ENCODE data around the gene PEX5.

PEX5 gene

DNA sequence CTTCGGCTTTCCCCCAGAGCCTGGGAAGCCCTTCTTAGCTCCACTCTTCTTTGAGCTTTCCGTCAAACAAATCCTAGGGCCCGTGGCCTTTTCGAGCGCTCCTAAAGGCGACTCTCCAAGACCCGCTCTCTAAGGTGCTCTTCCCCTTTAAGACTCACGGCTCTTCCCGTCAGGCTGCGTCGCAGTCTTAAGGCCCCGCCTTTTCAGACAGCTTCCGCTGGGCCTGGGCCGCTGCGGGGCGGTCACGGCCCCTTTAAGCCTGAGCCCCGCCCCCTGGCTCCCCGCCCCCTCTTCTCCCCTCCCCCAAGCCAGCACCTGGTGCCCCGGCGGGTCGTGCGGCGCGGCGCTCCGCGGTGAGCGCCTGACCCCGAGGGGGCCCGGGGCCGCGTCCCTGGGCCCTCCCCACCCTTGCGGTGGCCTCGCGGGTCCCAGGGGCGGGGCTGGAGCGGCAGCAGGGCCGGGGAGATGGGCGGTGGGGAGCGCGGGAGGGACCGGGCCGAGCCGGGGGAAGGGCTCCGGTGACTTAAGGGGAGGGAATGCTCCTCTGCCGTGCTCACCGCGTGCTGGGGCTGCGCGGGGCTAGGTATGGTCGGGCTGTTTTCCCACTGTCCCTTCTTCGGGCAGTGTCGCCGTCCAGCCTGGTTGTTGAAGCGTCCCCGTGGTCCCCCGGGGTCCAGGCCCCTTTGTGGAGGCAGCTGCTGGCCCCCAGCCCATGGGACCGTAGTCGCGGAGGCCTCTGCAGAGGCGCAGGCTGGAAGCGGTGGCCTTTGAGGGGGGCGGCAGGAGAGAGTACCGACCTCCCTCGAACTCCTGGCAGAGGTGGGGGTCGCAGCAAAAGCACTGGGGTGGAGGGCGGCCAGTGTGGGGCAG, at the start of gene PEX5:
Gene PEX5 (plus strand): TSS at position 289 of the 870 bp plus-strand sequence. CDS start 692 bp downstream, outside the sequence.
- no peak for FAIRE-seq

GRCh38 chr12:7141351-7142005, 48.0 kb upstream of the PEX5 start:
- FAIRE-seq: no peak

DNA sequence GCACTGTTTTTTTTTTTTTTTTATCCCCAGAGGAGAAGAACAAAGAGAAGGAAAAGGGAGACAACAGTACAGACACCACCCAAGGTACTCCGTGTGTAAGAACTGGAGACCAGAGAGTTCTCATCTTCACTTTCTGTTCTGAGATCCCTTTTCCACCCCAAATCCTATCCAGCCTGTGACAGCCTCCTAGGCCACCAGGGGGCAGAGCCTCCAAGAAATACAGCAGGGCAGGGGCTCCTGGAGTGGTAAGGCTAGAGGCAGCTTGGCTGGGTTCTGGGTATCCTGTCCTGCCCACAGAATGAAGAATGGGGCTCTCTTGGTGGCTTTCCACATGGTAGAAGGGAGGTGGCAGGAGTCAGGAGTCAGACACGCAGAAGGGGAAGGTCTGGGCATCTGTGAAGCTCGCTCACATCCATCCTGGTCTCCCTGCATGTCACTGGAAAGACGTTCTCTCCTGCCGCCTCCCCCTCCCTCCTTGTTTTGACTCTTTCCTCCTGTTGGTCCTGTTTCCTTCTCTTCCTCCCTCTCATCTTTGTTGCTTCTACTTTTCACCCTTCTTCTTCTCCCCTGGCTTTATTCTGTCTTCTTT, 47.3 kb upstream of the PEX5 start:
- no peak for FAIRE-seq

DNA sequence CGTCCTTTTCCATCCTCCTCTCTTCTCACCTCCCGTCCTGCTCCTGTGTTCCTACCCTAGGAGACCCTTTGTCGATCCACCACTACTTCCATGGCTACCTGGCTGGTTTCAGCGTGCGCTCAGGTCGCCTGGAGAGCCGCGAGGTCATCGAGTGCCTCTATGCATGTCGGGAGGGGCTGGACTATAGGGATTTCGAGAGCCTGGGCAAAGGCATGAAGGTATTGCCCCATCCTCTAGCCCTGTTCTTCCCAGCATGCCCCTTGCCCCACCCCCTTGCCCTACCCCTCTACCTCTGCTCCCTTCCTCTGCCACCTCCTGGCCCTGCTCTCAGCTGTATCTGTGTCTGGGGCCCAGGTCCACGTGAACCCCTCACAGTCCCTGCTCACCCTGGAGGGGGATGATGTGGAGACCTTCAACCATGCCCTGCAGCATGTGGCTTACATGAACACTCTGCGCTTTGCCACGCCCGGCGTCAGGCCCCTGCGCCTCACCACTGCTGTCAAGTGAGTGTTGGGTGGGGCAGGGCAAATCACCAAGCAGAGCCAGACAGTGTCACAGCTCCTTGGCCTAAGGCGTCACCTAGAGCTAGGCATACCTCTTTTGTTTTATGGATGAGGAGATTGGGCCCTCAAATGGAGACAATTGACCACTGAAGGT, 46.5 kb upstream of the PEX5 start:
- FAIRE-seq: no peak

DNA sequence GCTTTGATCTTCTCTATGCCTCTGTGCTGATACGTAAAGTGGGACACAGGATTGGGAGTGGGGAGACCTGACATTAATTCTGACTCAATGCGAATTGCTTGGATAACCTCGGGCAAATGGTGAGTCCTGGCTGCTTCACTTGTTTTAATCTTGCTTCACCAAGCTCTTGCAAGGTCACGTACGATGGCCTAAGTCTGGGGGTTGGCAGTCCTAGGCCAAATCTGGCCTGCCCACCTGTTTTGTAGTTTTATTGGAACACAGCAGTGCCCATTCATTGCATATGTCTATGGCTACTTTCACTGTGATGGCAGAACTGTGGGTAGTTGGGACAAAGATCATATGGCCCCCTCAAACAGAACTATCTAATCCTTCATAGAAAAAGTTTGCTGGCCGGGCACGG, 45.9 kb upstream of the PEX5 start:
- no peak for FAIRE-seq

GRCh38 chr12:7144414-7145120, 44.9 kb upstream of the PEX5 start:
- FAIRE-seq: peak; percentile 76

DNA sequence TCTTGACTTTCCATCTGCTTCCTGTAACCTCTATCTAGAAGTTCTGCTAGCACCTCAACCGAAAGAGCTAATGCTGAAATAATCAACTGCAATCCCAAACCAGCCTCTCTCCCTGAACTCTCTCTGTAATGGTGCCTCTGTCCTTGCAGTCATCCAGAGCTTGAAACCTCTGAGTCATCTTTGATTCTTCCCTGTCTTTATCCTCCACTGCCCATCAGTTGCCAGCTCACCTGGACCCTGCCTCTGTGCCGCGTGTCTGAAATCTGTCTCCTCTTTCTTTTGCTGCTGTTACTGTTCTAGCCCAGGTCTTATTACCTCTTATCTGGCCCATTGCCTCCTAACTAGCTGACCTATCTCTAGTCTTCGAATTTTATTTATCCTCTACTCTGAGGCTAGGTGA, 43.8 kb upstream of the PEX5 start:
- FAIRE-seq: no peak

- no peak for FAIRE-seq
Observed at GRCh38 chr12:7146228-7146627, 43.3 kb upstream of the PEX5 start.

DNA sequence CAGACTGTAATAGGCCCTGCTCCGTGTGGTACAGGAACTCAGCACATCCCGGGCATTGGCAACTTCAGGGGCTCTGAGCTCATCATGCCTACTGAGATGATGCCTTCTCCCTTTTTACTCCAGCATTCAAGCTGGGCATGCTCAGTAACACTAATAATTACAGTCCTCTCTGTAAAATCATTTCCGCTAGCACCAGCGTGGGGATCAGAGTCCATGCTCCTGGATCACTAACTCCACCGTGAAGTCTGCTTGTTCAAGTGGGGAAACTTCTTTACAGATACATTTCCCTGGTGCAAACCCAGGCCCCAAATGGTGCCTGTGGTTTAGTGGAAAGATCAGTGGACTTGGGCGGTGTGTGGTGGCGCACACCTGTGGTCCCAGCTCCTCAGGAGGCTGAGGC, 42.6 kb upstream of the PEX5 start:
- no peak for FAIRE-seq

DNA sequence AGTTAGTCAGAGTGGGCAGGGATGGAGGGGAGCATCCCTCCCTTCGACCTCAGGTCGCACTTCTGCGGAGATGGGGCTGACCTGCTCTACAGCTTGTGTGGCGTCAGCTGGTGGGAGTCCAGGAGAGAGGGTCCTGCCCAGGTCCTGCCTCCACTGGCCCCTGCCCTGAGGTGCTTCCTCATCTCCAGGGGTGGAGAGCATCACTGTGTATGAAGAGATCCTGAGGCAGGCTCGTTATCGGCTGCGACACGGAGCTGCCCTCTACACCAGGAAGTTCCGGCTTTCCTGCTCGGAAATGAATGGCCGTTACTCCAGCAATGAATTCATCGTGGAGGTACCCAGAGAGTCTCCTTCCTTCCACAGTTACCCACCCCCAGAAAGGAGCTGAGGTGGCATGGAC, 39.1 kb upstream of the PEX5 start:
- no peak for FAIRE-seq

DNA sequence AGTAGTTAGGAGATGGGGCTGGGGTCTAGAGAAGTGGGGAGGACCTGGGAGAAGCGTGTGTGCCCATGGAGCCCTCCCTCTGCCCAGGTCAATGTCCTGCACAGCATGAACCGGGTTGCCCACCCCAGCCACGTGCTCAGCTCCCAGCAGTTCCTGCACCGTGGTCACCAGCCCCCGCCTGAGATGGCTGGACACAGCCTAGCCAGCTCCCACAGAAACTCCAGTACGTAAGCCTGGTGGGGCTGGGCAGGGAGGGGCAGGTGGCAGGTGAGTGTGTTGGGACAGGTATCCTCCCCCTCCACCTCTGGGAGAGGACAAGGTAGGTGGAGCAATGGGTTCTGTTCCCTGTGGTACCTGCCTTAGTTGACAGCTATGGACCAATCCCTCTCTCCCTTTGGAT, 38.6 kb upstream of the PEX5 start:
- FAIRE-seq: no peak

GRCh38 chr12:7151532-7151931, 38.0 kb upstream of the PEX5 start:
- no peak for FAIRE-seq

DNA sequence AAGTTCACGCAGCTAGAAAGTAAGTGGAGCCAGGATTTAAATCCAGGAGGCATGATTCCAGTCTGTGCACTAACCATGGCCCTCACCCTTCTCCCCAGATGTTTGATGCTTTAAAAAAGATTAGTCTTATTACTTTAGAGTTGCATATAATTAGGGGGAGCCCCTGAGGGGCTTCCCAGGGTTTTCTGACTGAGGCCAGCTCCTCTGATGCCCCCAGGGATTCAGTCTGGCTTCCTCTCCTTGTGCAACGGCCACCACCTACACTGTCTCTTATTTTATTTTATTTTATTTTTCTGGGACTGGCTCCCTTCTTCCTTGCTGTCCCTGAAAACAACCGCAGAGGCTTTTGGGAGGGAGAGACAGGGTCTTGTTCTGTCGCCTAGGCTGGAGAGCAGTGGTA, 36.7 kb upstream of the PEX5 start:
- no peak for FAIRE-seq

DNA sequence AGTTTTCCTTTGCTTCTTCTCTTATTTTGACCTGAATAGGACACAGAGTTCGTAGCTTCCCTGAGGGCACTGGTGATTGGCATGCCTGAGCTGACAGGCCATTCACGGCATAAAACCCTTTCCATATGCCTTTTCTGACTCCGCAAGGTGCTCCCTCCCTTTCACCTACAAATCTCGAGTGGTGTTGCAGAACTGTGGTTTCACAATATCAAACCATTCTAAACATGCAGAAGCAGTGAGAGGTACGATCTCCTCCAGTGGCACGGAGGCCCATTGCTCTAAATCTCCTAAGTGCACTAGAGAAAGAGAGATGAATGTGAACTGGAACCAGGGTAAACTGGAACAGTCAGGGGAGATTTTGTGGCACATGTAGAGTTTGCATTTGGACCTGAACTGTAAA, 35.4 kb upstream of the PEX5 start:
- no peak for FAIRE-seq

DNA sequence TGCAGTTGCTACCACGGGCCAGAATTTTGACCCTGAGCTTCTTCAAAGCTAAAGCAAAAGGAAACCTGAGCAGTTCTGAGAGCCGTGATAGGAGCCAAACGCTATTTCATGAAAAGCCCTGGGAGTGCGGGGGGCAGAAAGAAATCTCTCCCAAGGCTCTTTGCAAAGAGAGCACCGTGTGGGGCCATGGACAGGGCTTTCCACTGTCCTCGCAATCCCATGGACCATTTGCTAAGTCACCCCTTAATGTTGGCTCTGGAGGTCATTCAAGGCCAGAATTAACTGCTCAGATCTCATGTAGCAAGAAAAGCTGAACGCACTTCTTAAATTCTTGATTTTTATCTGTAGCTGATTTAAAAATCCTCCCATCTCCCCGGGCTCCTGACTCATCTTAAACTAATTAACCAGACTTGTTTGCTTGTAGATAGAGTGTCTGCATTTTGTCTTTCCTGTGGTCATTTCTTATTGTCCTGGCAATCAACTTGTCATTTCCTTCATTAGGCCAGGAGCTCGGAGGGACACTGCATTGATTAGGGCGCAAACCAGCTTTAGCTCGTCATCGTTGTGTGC, 34.5 kb upstream of the PEX5 start:
- FAIRE-seq: no peak

DNA sequence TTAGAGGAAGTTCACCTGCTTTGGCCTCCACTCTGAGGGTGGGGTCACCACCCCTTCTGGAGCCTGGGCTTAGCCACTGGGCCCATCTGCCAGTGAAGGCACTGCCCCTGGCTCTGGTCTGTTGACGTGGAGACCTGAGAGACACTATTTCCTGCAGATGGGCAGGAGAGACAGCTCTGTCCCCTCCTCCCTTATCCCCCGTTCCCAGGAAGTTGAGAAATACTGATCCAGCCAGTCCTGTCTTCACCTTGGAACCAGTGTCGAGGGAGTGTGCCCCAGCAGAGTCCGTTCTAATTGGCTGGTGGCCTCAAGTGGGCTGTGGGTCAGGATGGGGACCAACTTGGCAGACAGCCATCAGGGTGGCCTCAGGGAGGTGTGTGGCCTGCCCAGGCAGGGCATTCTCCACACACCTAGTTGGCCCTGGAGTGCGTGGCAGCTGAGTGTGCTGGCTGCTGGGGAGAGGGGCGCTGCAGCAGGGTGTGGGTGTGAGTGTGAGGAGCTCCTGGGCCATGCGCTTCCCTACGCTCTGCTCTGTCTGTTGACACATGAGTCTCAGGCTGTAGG, 33.9 kb upstream of the PEX5 start:
- FAIRE-seq: no peak

GRCh38 chr12:7156259-7157197, 33.0 kb upstream of the PEX5 start:
- no peak for FAIRE-seq

DNA sequence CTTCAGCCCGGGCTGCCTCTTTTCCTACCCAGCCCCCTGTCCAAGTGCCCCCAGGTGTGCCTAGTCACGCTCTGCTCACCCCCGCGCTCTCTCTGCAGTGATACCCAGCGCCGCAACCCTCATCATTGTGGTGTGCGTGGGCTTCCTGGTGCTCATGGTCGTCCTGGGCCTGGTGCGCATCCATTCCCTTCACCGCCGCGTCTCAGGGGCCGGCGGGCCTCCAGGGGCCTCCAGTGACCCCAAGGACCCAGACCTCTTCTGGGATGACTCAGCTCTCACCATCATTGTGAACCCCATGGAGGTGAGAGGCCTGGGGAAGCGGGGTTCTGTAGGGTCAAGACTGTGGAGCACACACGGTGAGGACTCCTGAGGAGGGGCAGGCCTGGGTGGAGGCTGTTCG, 32.1 kb upstream of the PEX5 start:
- FAIRE-seq: no peak

- FAIRE-seq: no peak
Observed at GRCh38 chr12:7158781-7159609, 30.5 kb upstream of the PEX5 start.

GRCh38 chr12:7160183-7160582, 29.3 kb upstream of the PEX5 start:
- no peak for FAIRE-seq
